IPS-18a (cell line): ENCODE results near the gene SLC5A6.

Experiments used
- H3K27ac ChIP-seq: one replicate; pipeline ENCODE4 v1.5.1; 2013; ENCODE audit warnings: low read length
- H3K27me3 ChIP-seq: one replicate; pipeline ENCODE4 v1.6.1; 2013; ENCODE audit warnings: mild to moderate bottlenecking, low read length; ENCODE audit not compliant: control insufficient read depth, insufficient read depth
- H3K36me3 ChIP-seq: one replicate; pipeline ENCODE4 v1.6.1; 2013; ENCODE audit warnings: low read depth, low read length; ENCODE audit not compliant: control insufficient read depth
- H3K4me1 ChIP-seq: one replicate; pipeline ENCODE4 v1.6.1; 2013; ENCODE audit warnings: low read depth, low read length; ENCODE audit not compliant: control insufficient read depth
- H3K4me3 ChIP-seq: one replicate; pipeline ENCODE4 v1.5.1; 2013; ENCODE audit warnings: low read length
- H3K9ac ChIP-seq: one replicate; pipeline ENCODE4 v1.6.1; 2013; ENCODE audit warnings: mild to moderate bottlenecking, low read length, moderate library complexity
- H3K9me3 ChIP-seq: one replicate; pipeline ENCODE4 v1.6.1; 2013; ENCODE audit warnings: low read depth, low read length; ENCODE audit not compliant: control insufficient read depth

The SLC5A6 gene

GRCh38 chr2:27162151-27163121 lies 49.6 kb downstream of the SLC5A6 start:
- H3K4me1 ChIP-seq: no peaks in the 10 kb centered on the region
- no peak overlapping the region for H3K4me3 ChIP-seq
- H3K9me3 ChIP-seq: no peaks in the 10 kb centered on the region
- H3K27me3 ChIP-seq: no peaks in the 10 kb centered on the region
- no peaks in the 10 kb centered on the region for H3K36me3 ChIP-seq
- H3K27ac ChIP-seq: no peak overlapping the region
- H3K9ac ChIP-seq: no peak overlapping the region

GRCh38 chr2:27160191-27160590 lies 51.9 kb downstream of the SLC5A6 start:
- Histone ChIP-seq H3K27me3 (no peaks in the 10 kb centered on the region), H3K4me3 (no peak overlapping the region), H3K9me3 (no peaks in the 10 kb centered on the region), H3K36me3 (no peaks in the 10 kb centered on the region), H3K27ac (no peak overlapping the region), H3K4me1 (no peaks in the 10 kb centered on the region), H3K9ac (no peak overlapping the region)

GRCh38 chr2:27159271-27159670 lies 52.8 kb downstream of the SLC5A6 start:
- Histone ChIP-seq H3K4me1 (no peaks in the 10 kb centered on the region), H3K9ac (no peak overlapping the region), H3K4me3 (no peak overlapping the region), H3K9me3 (no peaks in the 10 kb centered on the region), H3K36me3 (no peaks in the 10 kb centered on the region), H3K27me3 (no peaks in the 10 kb centered on the region), H3K27ac (no peak overlapping the region)

GRCh38 chr2:27158468-27158867 lies 53.6 kb downstream of the SLC5A6 start:
- Histone ChIP-seq H3K4me1 (no peaks in the 10 kb centered on the region), H3K27me3 (no peaks in the 10 kb centered on the region), H3K36me3 (no peaks in the 10 kb centered on the region), H3K9ac (no peak overlapping the region), H3K4me3 (no peak overlapping the region), H3K27ac (no peak overlapping the region), H3K9me3 (no peaks in the 10 kb centered on the region)

GRCh38 chr2:27155069-27155520 lies 57.0 kb downstream of the SLC5A6 start:
- Histone ChIP-seq H3K9me3 (no peaks in the 10 kb centered on the region), H3K9ac (no peak overlapping the region), H3K4me1 (no peaks in the 10 kb centered on the region), H3K27ac (no peak overlapping the region), H3K27me3 (no peaks in the 10 kb centered on the region), H3K4me3 (no peak overlapping the region), H3K36me3 (no peaks in the 10 kb centered on the region)

- Histone ChIP-seq H3K36me3 (no peaks in the 10 kb centered on the region), H3K9me3 (no peaks in the 10 kb centered on the region), H3K27me3 (no peaks in the 10 kb centered on the region), H3K9ac (no peak overlapping the region), H3K4me3 (no peak overlapping the region), H3K4me1 (no peaks in the 10 kb centered on the region), H3K27ac (no peak overlapping the region)
These were observed 57.6 kb downstream of the SLC5A6 start for GRCh38 chr2:27154488-27154887.

GRCh38 chr2:27152796-27153464 lies 59.1 kb downstream of the SLC5A6 start:
- no peaks in the 10 kb centered on the region for H3K4me1 ChIP-seq
- no peak overlapping the region for H3K27ac ChIP-seq
- no peak overlapping the region for H3K4me3 ChIP-seq
- no peaks in the 10 kb centered on the region for H3K9me3 ChIP-seq
- no peaks in the 10 kb centered on the region for H3K27me3 ChIP-seq
- no peak overlapping the region for H3K9ac ChIP-seq
- H3K36me3 ChIP-seq: no peaks in the 10 kb centered on the region

GRCh38 chr2:27152102-27152795 lies 59.8 kb downstream of the SLC5A6 start:
- Histone ChIP-seq H3K27me3 (no peaks in the 10 kb centered on the region), H3K9me3 (no peaks in the 10 kb centered on the region), H3K36me3 (no peaks in the 10 kb centered on the region), H3K4me3 (no peak overlapping the region), H3K4me1 (no peaks in the 10 kb centered on the region), H3K9ac (no peak overlapping the region), H3K27ac (no peak overlapping the region)

GRCh38 chr2:27150639-27151230 lies 61.3 kb downstream of the SLC5A6 start:
- H3K4me3 ChIP-seq: no peak overlapping the region
- no peaks in the 10 kb centered on the region for H3K4me1 ChIP-seq
- H3K9me3 ChIP-seq: no peaks in the 10 kb centered on the region
- H3K9ac ChIP-seq: no peak overlapping the region
- no peak overlapping the region for H3K27ac ChIP-seq
- H3K36me3 ChIP-seq: no peaks in the 10 kb centered on the region
- no peaks in the 10 kb centered on the region for H3K27me3 ChIP-seq
